ENCODE data around the gene WHAMM. TPM values are rescaled to one million over a fixed set of nuclear protein-coding genes. Genes with fewer than 3 reads are reported as not detected.

Gene WHAMM
- total RNA-seq, 1 donor from 2014 or later = 5.4 TPM

DNA sequence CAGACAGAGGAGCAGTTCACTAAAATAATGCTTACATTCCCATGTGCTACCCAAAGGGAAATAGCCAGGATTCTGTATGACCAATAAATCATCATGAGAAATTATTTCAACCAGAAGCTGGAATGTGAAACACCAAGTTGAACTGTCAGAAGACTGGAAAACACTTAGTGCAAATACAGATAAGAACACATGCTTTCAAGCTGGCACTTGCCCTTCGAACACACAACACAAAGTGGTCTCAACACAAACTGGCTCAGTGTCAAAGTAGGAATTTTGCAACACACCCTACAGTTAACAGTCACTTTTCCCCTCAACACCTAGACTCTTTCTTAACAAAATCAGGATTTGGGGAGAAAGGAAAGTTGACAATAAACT is 4.9 kb upstream of the WHAMM start:
- no peak for DNase-seq (ENCODE audit: low read depth)
- TF ChIP-seq, protein P1, sequence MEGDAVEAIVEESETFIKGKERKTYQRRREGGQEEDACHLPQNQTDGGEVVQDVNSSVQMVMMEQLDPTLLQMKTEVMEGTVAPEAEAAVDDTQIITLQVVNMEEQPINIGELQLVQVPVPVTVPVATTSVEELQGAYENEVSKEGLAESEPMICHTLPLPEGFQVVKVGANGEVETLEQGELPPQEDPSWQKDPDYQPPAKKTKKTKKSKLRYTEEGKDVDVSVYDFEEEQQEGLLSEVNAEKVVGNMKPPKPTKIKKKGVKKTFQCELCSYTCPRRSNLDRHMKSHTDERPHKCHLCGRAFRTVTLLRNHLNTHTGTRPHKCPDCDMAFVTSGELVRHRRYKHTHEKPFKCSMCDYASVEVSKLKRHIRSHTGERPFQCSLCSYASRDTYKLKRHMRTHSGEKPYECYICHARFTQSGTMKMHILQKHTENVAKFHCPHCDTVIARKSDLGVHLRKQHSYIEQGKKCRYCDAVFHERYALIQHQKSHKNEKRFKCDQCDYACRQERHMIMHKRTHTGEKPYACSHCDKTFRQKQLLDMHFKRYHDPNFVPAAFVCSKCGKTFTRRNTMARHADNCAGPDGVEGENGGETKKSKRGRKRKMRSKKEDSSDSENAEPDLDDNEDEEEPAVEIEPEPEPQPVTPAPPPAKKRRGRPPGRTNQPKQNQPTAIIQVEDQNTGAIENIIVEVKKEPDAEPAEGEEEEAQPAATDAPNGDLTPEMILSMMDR (IDR thresholded peaks at IDR 0.05; ENCODE audit: insufficient read depth, low read length, poor library complexity, severe bottlenecking) = no peak
- Histone ChIP-seq H3K4me3 (ENCODE audit: low read depth, low read length) (no peak overlapping the region), H3K27me3 (ENCODE audit: control insufficient read depth, insufficient read depth, low read length) (no peaks in the 10 kb centered on the region), H3K36me3 (ENCODE audit: control insufficient read depth, insufficient read depth, low read length) (no peaks in the 10 kb centered on the region)

DNA sequence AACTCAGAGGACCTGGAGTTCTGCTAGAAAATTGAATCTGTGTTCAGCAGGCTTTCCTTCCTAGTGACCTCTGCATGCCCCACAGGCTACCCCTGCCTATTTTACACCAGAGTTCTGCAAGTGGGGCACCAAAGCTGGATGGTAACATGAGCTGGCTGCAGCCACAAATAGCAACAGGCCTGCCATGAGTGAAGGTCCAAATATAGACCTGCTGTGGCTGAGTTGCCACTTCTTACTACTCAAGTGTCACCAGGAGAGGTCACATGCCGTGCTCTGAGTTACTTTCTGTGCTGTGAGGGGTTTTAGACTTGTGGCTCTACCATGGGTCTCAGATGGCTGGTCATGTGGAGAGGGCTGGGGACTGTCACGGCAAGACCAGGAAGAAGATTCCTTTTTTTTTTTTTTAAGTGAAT is 3.4 kb upstream of the WHAMM start, which contains the start of gene FSD2:
FSD2 (minus strand) TSS at position 76 of the 413 bp plus-strand sequence. CDS start 18,679 bp downstream, outside the sequence.
- DNase-seq (ENCODE audit: low read depth) = no peak
- TF ChIP-seq, protein P1 (IDR thresholded peaks at IDR 0.05; ENCODE audit: insufficient read depth, low read length, poor library complexity, severe bottlenecking) = no peak
- H3K36me3 ChIP-seq (ENCODE audit: control insufficient read depth, insufficient read depth, low read length) = no peaks in the 10 kb centered on the region

DNA sequence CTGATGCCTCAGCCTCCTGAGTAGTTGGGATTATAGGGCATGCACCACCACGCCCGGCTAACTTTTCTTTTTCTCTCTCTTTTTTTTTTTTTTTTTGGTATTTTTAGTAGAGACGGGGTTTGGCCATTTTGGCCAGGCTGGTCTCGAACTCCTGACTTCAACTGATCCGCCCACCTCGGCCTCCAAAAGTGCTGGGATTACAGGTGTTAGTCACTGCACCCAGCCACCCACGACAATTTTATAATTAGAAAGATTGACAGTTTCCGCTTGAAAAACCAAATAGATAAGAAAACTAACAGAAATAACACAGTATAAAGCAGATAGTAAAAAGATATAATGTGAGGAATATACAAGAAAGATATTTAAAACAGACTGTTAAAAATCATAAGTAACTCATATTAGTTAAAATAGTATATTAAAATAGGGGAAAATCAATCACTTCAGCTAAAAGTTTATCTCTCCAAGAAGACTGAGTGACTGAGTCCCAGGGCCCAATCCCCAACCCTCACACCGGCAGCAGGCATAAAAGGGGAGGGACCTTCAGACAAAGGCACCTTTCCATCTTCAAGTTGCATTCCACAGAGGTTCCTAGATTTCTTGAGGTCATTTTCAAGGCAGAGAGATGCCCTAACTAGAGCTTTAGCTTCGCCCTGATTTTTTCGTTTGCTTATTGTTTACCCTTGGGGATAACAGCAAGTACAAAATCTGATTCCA is 1.4 kb upstream of the WHAMM start:
- H3K4me3 ChIP-seq (ENCODE audit: low read depth, low read length) = no peak overlapping the region
- H3K36me3 ChIP-seq (ENCODE audit: control insufficient read depth, insufficient read depth, low read length) = no peaks in the 10 kb centered on the region
- TF ChIP-seq, protein P1 (IDR thresholded peaks at IDR 0.05; ENCODE audit: insufficient read depth, low read length, poor library complexity, severe bottlenecking) = no peak
- no peaks in the 10 kb centered on the region for H3K27me3 ChIP-seq (ENCODE audit: control insufficient read depth, insufficient read depth, low read length)
- no peak for DNase-seq (ENCODE audit: low read depth)

More for the DNA sequence above, 3.4 kb upstream of the WHAMM start, which contains the start of gene FSD2:
- H3K27me3 ChIP-seq (ENCODE audit: control insufficient read depth, insufficient read depth, low read length) = no peaks in the 10 kb centered on the region
- H3K4me3 ChIP-seq (ENCODE audit: low read depth, low read length) = no peak within 1 kb of the TSS

DNA sequence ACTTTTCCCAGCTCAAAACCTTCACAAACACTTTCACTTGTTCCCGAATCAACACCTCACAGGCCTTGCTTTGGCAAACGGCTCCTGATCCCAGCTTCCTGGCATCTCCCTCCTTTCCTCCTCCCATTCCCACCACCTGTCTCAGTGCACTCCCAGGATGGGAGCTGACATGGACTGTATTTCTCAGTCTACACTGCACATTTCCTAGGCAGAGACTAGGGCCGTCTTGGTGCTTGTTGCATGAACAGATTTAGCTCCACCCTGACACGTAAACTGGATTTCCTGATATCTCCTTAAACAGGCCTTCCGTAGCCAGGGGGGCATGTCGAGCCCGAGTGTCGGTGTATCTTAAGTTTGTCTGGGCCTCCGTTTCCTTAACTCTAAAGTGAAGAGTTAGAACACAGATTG is 790 bp upstream of the WHAMM start:
- Histone ChIP-seq H3K36me3 (ENCODE audit: control insufficient read depth, insufficient read depth, low read length) (no peaks in the 10 kb centered on the region), H3K27me3 (ENCODE audit: control insufficient read depth, insufficient read depth, low read length) (no peaks in the 10 kb centered on the region), H3K4me3 (ENCODE audit: low read depth, low read length) (no peak overlapping the region)
- TF ChIP-seq, protein P1 (IDR thresholded peaks at IDR 0.05; ENCODE audit: insufficient read depth, low read length, poor library complexity, severe bottlenecking) = no peak
- DNase-seq (ENCODE audit: low read depth) = no peak

DNA sequence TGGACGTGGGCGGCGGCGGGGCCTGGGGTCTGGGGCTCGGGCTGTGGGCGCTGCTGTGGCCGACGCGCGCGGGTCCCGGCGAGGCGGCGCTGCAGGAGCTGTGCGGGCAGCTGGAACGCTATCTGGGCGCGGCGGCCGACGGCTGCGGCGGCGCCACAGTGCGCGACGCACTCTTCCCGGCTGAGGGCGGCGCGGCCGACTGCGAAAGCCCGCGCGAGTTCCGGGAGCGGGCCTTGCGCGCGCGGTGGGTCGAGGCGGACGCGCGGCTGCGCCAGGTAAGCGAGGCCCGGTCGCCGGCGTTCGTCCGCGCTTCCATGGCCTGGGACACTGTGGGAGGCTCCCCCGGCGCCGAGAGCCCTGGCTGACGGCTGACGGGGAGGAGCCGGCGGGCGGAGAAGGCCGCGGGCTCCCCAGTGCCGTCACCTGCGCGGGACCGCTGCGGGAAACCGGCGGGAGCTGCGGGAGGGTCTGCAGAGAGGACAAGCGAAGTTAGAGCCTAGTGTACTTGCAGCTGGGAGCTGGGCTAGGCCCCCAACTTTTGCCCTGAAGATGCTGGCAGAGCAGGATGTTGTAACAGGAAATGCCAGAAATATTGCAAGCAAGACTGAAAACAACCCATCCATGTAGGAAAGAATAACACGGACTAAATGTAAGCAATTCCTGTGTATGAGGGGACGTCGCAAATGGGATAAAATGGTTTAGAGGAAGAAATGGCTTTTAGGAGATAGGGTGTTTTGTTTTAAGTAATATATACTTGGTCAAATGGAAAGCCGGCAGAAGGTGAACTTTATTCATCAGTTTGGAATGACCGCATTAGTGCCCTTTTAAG is 847 bp downstream of the WHAMM start:
- Histone ChIP-seq H3K36me3 (ENCODE audit: control insufficient read depth, insufficient read depth, low read length) (no peaks in the 10 kb centered on the region), H3K4me3 (ENCODE audit: low read depth, low read length) (peak overlapping the region; percentile 100), H3K27me3 (ENCODE audit: control insufficient read depth, insufficient read depth, low read length) (no peaks in the 10 kb centered on the region)
- DNase-seq (ENCODE audit: low read depth) = no peak
- TF ChIP-seq, protein P1 (IDR thresholded peaks at IDR 0.05; ENCODE audit: insufficient read depth, low read length, poor library complexity, severe bottlenecking) = no peak
